MCF 10A (cell line): ENCODE measurements around the gene AJM1. TPM values are rescaled to one million over a fixed set of nuclear protein-coding genes. Genes with fewer than 3 reads are reported as not detected.

Experiments
- BruUV-seq: library from RNA; stranded (reverse); fragments of 400-500 nt; replicated peaks from 2 replicates; lab custom pipeline; 2021; lab: Mats Ljungman, UMichigan
- CTCF ChIA-PET: fragments of 300-600 bp; sonication (Branson Sonifier 250); formaldehyde crosslinking; extraction: SDS; loops from one replicate; lab custom pipeline; 2021; ENCODE audit warnings: antibody characterized with exemption, inconsistent platforms; lab: Yijun Ruan, JAX
- POLR2A ChIA-PET: fragments of 300-600, 350-650 bp; sonication (Branson Sonifier 250); formaldehyde crosslinking; extraction: SDS; loops from one replicate; lab custom pipeline; 2020; ENCODE audit warnings: antibody characterized with exemption, inconsistent platforms; lab: Yijun Ruan, JAX
- DNase-seq: peaks from one replicate; pipeline ENCODE4 v3.0.0-alpha.2; 2018; ENCODE audit not compliant: unreplicated experiment
- H3K27ac Mint-ChIP-seq: one replicate; pipeline ENCODE4 v1.8.0; 2022; ENCODE audit warnings: mild to moderate bottlenecking, low read depth, mixed read lengths; ENCODE audit not compliant: unreplicated experiment
- H3K27me3 Mint-ChIP-seq: one replicate; pipeline ENCODE4 v1.8.0; 2022; ENCODE audit warnings: mixed read lengths; ENCODE audit not compliant: insufficient read depth, unreplicated experiment
- H3K36me3 Mint-ChIP-seq: one replicate; pipeline ENCODE4 v1.8.0; 2022; ENCODE audit warnings: mild to moderate bottlenecking, moderate library complexity, mixed read lengths; ENCODE audit not compliant: insufficient read depth, unreplicated experiment
- H3K4me1 Mint-ChIP-seq: one replicate; pipeline ENCODE4 v1.8.0; 2022; ENCODE audit warnings: mixed read lengths; ENCODE audit not compliant: insufficient read depth, unreplicated experiment
- H3K4me3 Mint-ChIP-seq: one replicate; pipeline ENCODE4 v1.8.0; 2022; ENCODE audit warnings: mild to moderate bottlenecking, moderate library complexity, mixed read lengths; ENCODE audit not compliant: unreplicated experiment
- H3K9me3 Mint-ChIP-seq: one replicate; pipeline ENCODE4 v1.8.0; 2022; ENCODE audit warnings: mixed read lengths; ENCODE audit not compliant: unreplicated experiment
- CTCF ChIP-seq: fragments of 200-600 bp; IDR thresholded peaks from one replicate; pipeline ENCODE4 v1.8.0; 2022; ENCODE audit warnings: antibody characterized with exemption, mild to moderate bottlenecking; ENCODE audit not compliant: unreplicated experiment
- intact Hi-C: fragments of 100-400 bp; cut with micrococcal nuclease; formaldehyde crosslinking; loops from 2 replicates; pipeline ENCODE4 v1.14.1; 2022
- total RNA-seq: library from RNA; stranded (reverse); gene quantifications from 2 replicates; pipeline ENCODE4 v1.2.3, GENCODE V29; 2022

The AJM1 gene
- total RNA-seq, 1 experiment from 2014 or later: 5.7 TPM

- Mint-ChIP-seq H3K27ac (peak overlapping the region; percentile 89), H3K36me3 (peaks cover 35% of the 10 kb centered on the region), H3K4me3 (peak overlapping the region; percentile 96), H3K9me3 (no peaks in the 10 kb centered on the region), H3K4me1 (no peaks in the 10 kb centered on the region), H3K27me3 (no peaks in the 10 kb centered on the region)
- ChIA-PET CTCF (interaction anchor here (0.9 to 1.6 kb wide), 5 partner anchors 36 to 186 kb away, joined by 3 to 4 read pairs (median 3); no protein-coding TSS in a partner anchor), POLR2A (interaction anchor here (0.6 to 2.6 kb wide), 17 partner anchors 9 to 562 kb away, joined by 3 to 25 read pairs (median 4); partner anchors contain the start of genes EDF1, FBXW5, RABL6 and TMEM141)
- intact Hi-C loops: loop anchor here (10.0 kb wide), 1 partner anchor 96 kb away; the partner anchor contains the start of genes C8G and FBXW5
- no peak for TF ChIP-seq CTCF
- BruUV-seq: TSS peak; percentile 86
- peak; percentile 47 for DNase-seq
Measured at GRCh38 chr9:136848393-136849037, 6.2 kb downstream of the AJM1 start.

GRCh38 chr9:136849038-136849959 is 7.0 kb downstream of the AJM1 start, which contains the start of gene PHPT1:
TSS of gene PHPT1 (plus strand) at chr9:136849409. CDS start at chr9:136849431, 22 bp downstream.
- CTCF ChIA-PET: interaction anchor here (1.4 kb wide), 1 partner anchor 180 kb away, joined by 4 read pairs; no protein-coding TSS in a partner anchor
- Mint-ChIP-seq H3K4me1 (no peaks in the 10 kb centered on the region), H3K27me3 (no peaks in the 10 kb centered on the region), H3K4me3 (peak within 1 kb of the TSS; percentile 96), H3K9me3 (no peaks in the 10 kb centered on the region), H3K27ac (peak within 1 kb of the TSS; percentile 89), H3K36me3 (peaks cover 35% of the 10 kb centered on the region)
- intact Hi-C loops: loop anchor here (10.0 kb wide), 1 partner anchor 96 kb away; the partner anchor contains the start of genes C8G and FBXW5
- TF ChIP-seq CTCF: no peak
- POLR2A ChIA-PET: interaction anchor here (0.6 to 2.6 kb wide), 10 partner anchors 11 to 316 kb away, joined by 3 to 25 read pairs (median 6); partner anchors contain the start of genes EDF1, RABL6, TMEM141 and TRAF2
- BruUV-seq: no TSS peak
- DNase-seq: peak; percentile 98

- Mint-ChIP-seq H3K9me3 (no peaks in the 10 kb centered on the region), H3K27ac (peak overlapping the region; percentile 89), H3K27me3 (no peaks in the 10 kb centered on the region), H3K4me1 (no peaks in the 10 kb centered on the region), H3K36me3 (peaks cover 35% of the 10 kb centered on the region), H3K4me3 (peak overlapping the region; percentile 96)
- intact Hi-C loops: loop anchor here (10.0 kb wide), 1 partner anchor 95 kb away; the partner anchor contains the start of genes C8G and FBXW5
- ChIA-PET POLR2A (interaction anchor here (0.5 to 1.4 kb wide), 6 partner anchors 10 to 317 kb away, joined by 3 to 6 read pairs (median 3); partner anchors contain the start of genes EDF1 and TRAF2), CTCF (no interaction called here)
- DNase-seq: no peak
- BruUV-seq: TSS peak; percentile 65
- TF ChIP-seq CTCF: no peak
Measured at GRCh38 chr9:136849960-136850865, 7.9 kb downstream of the AJM1 start.
